ENCODE measurements around the gene SEC16A.

DNA sequence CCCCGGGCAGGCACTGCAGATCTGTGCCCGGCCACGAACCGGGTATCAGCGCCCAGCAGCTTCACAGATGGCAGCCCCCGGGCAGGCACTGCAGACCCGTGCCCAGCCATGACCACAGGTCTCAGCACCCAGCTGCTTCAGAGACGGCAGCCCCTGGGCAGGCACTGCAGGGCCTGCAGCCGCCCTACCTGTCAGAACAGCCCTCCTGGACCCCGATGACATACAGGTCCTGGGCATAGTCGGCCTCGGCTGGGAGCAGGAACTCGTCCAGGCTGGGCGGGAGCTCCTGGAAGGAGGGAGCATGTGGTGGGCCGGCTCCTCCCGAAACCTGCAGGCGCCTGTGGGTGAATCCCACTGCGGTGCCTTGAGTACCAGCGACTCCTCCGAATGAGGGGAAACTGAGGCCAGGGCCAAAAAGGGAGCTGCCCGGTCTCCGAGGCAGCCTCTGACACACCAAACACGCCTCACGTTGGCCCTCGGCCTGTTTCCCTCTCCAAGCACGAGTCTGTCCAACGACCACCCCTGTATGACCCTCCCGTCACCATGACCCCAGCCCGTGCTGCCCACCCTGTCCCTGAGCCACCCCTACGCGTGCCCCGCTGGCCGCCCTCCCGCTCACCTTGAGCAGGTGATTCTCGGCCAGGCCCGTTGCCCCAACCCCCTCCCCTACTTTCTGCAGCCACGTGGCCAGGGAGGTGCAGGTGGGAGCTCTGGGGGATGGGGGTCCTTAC lies 48.8 kb downstream of the SEC16A start:
- TF ChIP-seq, protein P1, sequence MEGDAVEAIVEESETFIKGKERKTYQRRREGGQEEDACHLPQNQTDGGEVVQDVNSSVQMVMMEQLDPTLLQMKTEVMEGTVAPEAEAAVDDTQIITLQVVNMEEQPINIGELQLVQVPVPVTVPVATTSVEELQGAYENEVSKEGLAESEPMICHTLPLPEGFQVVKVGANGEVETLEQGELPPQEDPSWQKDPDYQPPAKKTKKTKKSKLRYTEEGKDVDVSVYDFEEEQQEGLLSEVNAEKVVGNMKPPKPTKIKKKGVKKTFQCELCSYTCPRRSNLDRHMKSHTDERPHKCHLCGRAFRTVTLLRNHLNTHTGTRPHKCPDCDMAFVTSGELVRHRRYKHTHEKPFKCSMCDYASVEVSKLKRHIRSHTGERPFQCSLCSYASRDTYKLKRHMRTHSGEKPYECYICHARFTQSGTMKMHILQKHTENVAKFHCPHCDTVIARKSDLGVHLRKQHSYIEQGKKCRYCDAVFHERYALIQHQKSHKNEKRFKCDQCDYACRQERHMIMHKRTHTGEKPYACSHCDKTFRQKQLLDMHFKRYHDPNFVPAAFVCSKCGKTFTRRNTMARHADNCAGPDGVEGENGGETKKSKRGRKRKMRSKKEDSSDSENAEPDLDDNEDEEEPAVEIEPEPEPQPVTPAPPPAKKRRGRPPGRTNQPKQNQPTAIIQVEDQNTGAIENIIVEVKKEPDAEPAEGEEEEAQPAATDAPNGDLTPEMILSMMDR (IDR thresholded peaks at IDR 0.05): no peak
- TF ChIP-seq POLR2A (IDR thresholded peaks at IDR 0.05): no peak
